IPS-20b (cell line): Measurements from ENCODE around the gene WNT16.

ENCODE experiments used
- H3K27ac ChIP-seq: one replicate; pipeline ENCODE4 v1.5.1; 2013; ENCODE audit warnings: low read length
- H3K27me3 ChIP-seq: 2 replicates; pipeline ENCODE4 v1.6.1; 2013; ENCODE audit warnings: mild to moderate bottlenecking, low read length, inconsistent platforms; ENCODE audit not compliant: insufficient read depth
- H3K36me3 ChIP-seq: 2 replicates; pipeline ENCODE4 v1.6.1; 2013; ENCODE audit warnings: low read depth, mild to moderate bottlenecking, inconsistent platforms, low read length, moderate library complexity; ENCODE audit not compliant: insufficient read depth
- H3K4me1 ChIP-seq: 2 replicates; pipeline ENCODE4 v1.6.1; 2013; ENCODE audit warnings: mild to moderate bottlenecking, control low read depth, inconsistent platforms, low read length, moderate library complexity; ENCODE audit not compliant: insufficient read depth
- H3K4me3 ChIP-seq: 2 replicates; pipeline ENCODE4 v1.5.1; 2013; ENCODE audit warnings: mild to moderate bottlenecking, low read length, inconsistent platforms
- H3K9ac ChIP-seq: 2 replicates; pipeline ENCODE4 v1.6.1; 2013; ENCODE audit warnings: low read depth, mild to moderate bottlenecking, inconsistent platforms, low read length, moderate library complexity
- H3K9me3 ChIP-seq: 2 replicates; pipeline ENCODE4 v1.6.1; 2013; ENCODE audit warnings: mild to moderate bottlenecking, low read depth, low read length, inconsistent platforms; ENCODE audit not compliant: insufficient read depth

WNT16 gene

DNA sequence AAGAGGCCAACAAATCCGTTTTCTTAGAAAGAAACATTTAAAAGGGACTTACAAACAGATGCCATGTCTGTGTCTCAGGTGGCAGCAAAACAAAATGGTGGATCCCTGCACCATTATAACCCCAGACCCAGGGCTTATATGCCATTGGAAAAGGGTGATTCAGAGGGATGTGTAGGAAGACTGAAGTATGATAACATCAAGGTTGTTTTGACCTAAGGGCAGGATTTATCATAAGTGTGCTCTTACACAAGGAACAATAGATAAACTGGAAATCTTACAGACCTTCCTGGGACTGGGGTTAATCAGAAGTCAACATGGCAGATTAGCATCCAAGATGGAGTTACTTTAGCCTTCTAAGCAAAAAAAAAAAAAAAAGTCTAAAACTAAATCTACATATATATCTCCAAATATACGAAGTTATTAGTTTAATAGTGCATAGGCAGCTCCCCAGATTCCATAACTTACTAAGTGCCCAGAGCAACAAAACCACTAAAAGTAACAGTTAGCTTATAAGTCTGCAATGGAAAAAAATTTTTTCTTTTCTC lies 34.3 kb upstream of the WNT16 start:
- H3K4me3 ChIP-seq, result no peak overlapping the region
- H3K27ac ChIP-seq, result no peak overlapping the region
- no peaks in the 10 kb centered on the region for H3K27me3 ChIP-seq
- H3K36me3 ChIP-seq, result no peaks in the 10 kb centered on the region
- no peaks in the 10 kb centered on the region for H3K4me1 ChIP-seq
- H3K9me3 ChIP-seq, result no peaks in the 10 kb centered on the region
- H3K9ac ChIP-seq, result no peak overlapping the region

DNA sequence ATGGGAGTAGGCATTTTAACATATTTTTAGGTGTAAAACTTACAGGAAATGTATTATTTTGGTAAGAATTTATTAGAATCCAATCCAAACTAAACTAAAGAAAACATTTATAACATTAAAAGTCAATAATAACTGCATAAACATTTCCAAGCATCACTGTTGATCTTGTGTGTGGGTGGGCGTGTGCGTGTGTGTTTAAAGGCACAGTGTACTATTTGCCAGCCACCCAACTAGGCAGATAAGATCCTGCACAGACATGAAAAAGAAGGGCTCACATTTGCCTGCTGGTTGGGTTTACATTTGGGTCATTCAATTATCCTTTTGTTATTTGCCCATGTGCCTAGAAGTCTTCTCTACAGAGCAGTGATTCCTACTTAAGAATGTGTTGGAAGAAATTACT lies 31.0 kb upstream of the WNT16 start:
- no peaks in the 10 kb centered on the region for H3K4me1 ChIP-seq
- no peak overlapping the region for H3K4me3 ChIP-seq
- no peaks in the 10 kb centered on the region for H3K36me3 ChIP-seq
- H3K9ac ChIP-seq, result no peak overlapping the region
- H3K27me3 ChIP-seq, result no peaks in the 10 kb centered on the region
- H3K9me3 ChIP-seq, result no peaks in the 10 kb centered on the region
- H3K27ac ChIP-seq, result no peak overlapping the region

DNA sequence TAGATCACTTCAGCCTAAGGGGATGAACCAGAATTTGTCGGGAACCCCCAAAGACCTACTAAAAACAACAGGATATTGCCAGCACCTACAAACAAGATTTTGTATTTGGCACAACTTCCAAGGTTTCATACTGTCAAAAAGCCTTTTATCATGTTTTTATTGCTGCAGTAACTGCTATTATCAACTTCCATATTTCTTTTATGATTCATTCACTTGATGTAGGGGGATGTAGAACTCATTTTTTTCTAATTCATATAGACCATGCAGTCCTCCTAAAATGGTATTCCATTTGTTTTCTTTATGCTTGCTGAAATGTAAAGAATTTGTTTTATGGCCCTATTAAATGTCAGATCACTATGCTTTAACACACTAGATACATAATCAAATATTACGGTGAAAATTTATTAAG lies 30.0 kb upstream of the WNT16 start:
- H3K27ac ChIP-seq, result no peak overlapping the region
- H3K9me3 ChIP-seq, result no peaks in the 10 kb centered on the region
- no peaks in the 10 kb centered on the region for H3K4me1 ChIP-seq
- H3K4me3 ChIP-seq, result no peak overlapping the region
- no peaks in the 10 kb centered on the region for H3K36me3 ChIP-seq
- H3K27me3 ChIP-seq, result no peaks in the 10 kb centered on the region
- H3K9ac ChIP-seq, result no peak overlapping the region

- Histone ChIP-seq H3K4me1 (peaks cover 6% of the 10 kb centered on the region; the same call in 1 of the 2 replicates), H3K27me3 (no peaks in the 10 kb centered on the region), H3K36me3 (no peaks in the 10 kb centered on the region), H3K27ac (no peak overlapping the region), H3K4me3 (no peak overlapping the region), H3K9me3 (no peaks in the 10 kb centered on the region), H3K9ac (no peak overlapping the region)
These were observed 27.9 kb upstream of the WNT16 start for GRCh38 chr7:121300685-121301420.

DNA sequence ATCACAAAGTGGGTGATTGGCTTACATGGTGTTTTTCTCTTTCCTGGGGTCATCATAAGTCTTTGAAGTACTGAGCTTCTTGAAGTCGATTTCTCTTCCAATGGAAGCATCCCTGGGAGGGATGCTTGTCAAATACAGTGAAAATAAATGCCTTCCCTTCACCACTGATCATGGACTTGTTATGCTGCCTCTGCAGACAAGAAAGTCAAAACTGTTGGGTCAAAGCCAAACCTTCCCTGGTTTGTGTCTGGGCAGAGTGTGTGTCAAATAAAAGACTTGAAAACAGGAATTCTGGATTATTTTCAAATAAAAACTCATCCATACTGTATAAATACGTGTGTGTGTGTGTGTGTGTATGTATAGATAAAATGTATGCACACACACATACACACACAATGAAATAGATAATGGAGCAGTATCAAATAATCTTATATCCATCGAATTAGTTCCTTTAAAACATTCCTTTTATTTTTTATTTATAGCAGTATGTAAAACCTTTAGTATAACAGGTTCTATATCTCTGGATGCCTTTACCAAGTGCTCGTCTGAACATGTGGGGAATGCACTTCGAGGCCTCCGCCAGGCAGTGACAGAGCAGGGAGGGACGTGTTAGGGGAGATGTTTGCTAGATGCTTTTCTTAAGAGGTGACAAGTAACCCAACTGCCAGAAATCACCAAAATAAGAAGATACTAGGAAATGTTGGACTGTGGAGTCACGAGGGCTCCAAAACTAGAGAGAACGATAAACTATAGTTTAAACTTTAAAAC lies 27.2 kb upstream of the WNT16 start:
- H3K4me1 ChIP-seq, result peaks cover 6% of the 10 kb centered on the region; the same call in 1 of the 2 replicates
- no peak overlapping the region for H3K27ac ChIP-seq
- H3K4me3 ChIP-seq, result no peak overlapping the region
- no peaks in the 10 kb centered on the region for H3K36me3 ChIP-seq
- H3K9me3 ChIP-seq, result no peaks in the 10 kb centered on the region
- no peak overlapping the region for H3K9ac ChIP-seq
- no peaks in the 10 kb centered on the region for H3K27me3 ChIP-seq

GRCh38 chr7:121302214-121302745 lies 26.5 kb upstream of the WNT16 start:
- peaks cover 6% of the 10 kb centered on the region; the same call in 1 of the 2 replicates for H3K4me1 ChIP-seq
- no peaks in the 10 kb centered on the region for H3K9me3 ChIP-seq
- H3K4me3 ChIP-seq, result no peak overlapping the region
- no peak overlapping the region for H3K27ac ChIP-seq
- no peaks in the 10 kb centered on the region for H3K27me3 ChIP-seq
- no peak overlapping the region for H3K9ac ChIP-seq
- H3K36me3 ChIP-seq, result no peaks in the 10 kb centered on the region

- H3K9ac ChIP-seq, result no peak overlapping the region
- H3K9me3 ChIP-seq, result no peaks in the 10 kb centered on the region
- H3K27ac ChIP-seq, result no peak overlapping the region
- H3K4me1 ChIP-seq, result peaks cover 6% of the 10 kb centered on the region; the same call in 1 of the 2 replicates
- H3K4me3 ChIP-seq, result no peak overlapping the region
- H3K27me3 ChIP-seq, result no peaks in the 10 kb centered on the region
- H3K36me3 ChIP-seq, result no peaks in the 10 kb centered on the region
These were observed 25.2 kb upstream of the WNT16 start for GRCh38 chr7:121303422-121304101.

- no peaks in the 10 kb centered on the region for H3K36me3 ChIP-seq
- H3K9me3 ChIP-seq, result no peaks in the 10 kb centered on the region
- no peak overlapping the region for H3K9ac ChIP-seq
- H3K4me3 ChIP-seq, result no peak overlapping the region
- peaks cover 6% of the 10 kb centered on the region; the same call in 1 of the 2 replicates for H3K4me1 ChIP-seq
- no peaks in the 10 kb centered on the region for H3K27me3 ChIP-seq
- H3K27ac ChIP-seq, result no peak overlapping the region
These were observed 24.6 kb upstream of the WNT16 start for GRCh38 chr7:121304102-121304658.

- Histone ChIP-seq H3K4me1 (peaks cover 6% of the 10 kb centered on the region; the same call in 1 of the 2 replicates), H3K36me3 (no peaks in the 10 kb centered on the region), H3K9me3 (no peaks in the 10 kb centered on the region), H3K27ac (no peak overlapping the region), H3K27me3 (no peaks in the 10 kb centered on the region), H3K4me3 (no peak overlapping the region), H3K9ac (no peak overlapping the region)
These were observed 23.7 kb upstream of the WNT16 start for GRCh38 chr7:121305109-121305508.

DNA sequence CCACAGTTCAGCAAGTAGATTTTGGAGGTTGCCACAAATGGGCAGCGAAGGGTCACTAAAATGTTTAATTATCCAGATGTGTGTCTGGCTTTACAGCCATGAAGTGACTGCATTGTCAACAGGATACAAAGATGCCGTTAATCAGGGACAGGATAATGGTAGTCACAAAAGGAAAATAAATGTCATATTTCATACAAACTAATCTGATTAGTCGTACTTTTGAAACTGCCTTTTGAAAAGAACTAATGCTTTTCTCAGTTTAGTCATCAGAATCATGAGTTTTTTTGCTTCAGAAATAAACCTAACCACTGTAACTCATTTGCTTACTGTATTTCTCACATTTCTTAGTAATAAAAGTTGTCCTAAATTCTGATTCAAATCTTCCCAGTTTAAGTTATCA lies 22.2 kb upstream of the WNT16 start:
- no peaks in the 10 kb centered on the region for H3K9me3 ChIP-seq
- no peaks in the 10 kb centered on the region for H3K36me3 ChIP-seq
- no peak overlapping the region for H3K27ac ChIP-seq
- peaks cover 6% of the 10 kb centered on the region; the same call in 1 of the 2 replicates for H3K4me1 ChIP-seq
- H3K27me3 ChIP-seq, result no peaks in the 10 kb centered on the region
- no peak overlapping the region for H3K9ac ChIP-seq
- no peak overlapping the region for H3K4me3 ChIP-seq

GRCh38 chr7:121307021-121307574 lies 21.7 kb upstream of the WNT16 start:
- no peak overlapping the region for H3K4me3 ChIP-seq
- H3K9ac ChIP-seq, result no peak overlapping the region
- H3K4me1 ChIP-seq, result peaks cover 6% of the 10 kb centered on the region; the same call in 1 of the 2 replicates
- H3K36me3 ChIP-seq, result no peaks in the 10 kb centered on the region
- no peak overlapping the region for H3K27ac ChIP-seq
- H3K27me3 ChIP-seq, result no peaks in the 10 kb centered on the region
- H3K9me3 ChIP-seq, result no peaks in the 10 kb centered on the region
